ELR (cell line): Measurements from ENCODE around the gene ASTL.
"Not testable (repeated sequence)": the region's sequence is repeated elsewhere in the genome, so short reads cannot be mapped to it uniquely, and the experiment has no call there.

ENCODE experiments used
- DNase-seq: peaks from one replicate; pipeline ENCODE4 v3.0.0-alpha.2; 2015; ENCODE audit warnings: low read depth

The ASTL gene

GRCh38 chr2:96098900-96099590 lies 39.3 kb downstream of the ASTL start:
- no peak for DNase-seq

GRCh38 chr2:96097951-96098823 lies 40.1 kb downstream of the ASTL start:
- no peak for DNase-seq

DNA sequence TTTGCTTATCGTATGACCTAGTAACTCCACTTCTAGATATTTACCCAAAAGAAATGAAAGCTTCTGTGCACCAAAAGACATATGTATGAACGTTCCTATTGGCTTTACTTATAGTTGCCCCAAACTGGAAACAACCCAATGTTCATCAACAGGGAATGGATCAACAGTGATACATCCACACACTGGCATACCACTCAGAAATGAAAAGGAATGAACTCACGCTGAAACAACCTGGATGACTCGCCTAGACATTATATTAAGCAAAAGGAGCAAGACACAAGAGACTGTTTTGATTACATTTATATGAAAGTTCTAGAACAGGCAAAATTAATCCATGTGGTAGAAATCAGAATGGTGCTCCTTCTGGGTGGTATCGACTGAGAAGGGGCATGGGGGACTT lies 40.9 kb downstream of the ASTL start:
- DNase-seq: peak; percentile 23

GRCh38 chr2:96095116-96095636 lies 43.1 kb downstream of the ASTL start:
- DNase-seq: no peak

- DNase-seq: no peak
Measured at GRCh38 chr2:96093528-96093927, 44.8 kb downstream of the ASTL start.

DNA sequence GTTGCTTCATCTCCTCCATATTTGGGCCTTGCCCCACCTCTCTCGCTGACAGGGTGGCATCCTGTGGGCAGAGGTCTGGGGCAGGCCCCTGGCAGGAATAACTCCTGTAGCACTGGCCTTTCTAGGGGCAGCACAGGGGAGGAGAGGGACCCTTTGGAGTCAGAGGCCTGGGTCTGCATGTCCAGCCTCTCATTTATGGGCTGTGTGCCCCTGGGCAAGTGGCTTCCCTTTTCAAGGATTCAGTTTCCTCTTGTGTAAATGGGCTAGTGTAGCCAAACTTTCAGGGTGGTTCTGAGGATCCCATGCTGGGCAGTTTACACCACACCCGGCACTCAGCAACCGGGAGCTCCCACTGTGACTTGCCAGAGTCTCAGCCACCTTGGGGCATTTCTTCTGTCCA lies 45.4 kb downstream of the ASTL start:
- no peak for DNase-seq

DNA sequence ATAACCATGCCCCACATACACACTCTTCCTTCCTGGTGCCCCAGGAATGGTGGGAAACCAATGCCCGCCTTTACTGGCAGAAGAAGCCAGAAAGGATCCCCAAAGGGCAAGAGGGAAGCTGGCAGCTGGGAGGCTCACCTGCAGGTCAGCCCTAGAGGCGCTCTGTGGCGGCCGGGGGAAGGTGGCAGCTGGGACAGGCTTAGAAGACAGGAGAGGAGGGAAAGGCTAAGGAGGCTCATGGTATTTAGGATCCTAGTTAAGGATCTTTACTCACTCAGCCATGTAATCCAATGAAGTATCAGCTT lies 45.8 kb downstream of the ASTL start:
- no peak for DNase-seq

- DNase-seq: no peak
Measured at GRCh38 chr2:96091711-96092572, 46.4 kb downstream of the ASTL start.

DNA sequence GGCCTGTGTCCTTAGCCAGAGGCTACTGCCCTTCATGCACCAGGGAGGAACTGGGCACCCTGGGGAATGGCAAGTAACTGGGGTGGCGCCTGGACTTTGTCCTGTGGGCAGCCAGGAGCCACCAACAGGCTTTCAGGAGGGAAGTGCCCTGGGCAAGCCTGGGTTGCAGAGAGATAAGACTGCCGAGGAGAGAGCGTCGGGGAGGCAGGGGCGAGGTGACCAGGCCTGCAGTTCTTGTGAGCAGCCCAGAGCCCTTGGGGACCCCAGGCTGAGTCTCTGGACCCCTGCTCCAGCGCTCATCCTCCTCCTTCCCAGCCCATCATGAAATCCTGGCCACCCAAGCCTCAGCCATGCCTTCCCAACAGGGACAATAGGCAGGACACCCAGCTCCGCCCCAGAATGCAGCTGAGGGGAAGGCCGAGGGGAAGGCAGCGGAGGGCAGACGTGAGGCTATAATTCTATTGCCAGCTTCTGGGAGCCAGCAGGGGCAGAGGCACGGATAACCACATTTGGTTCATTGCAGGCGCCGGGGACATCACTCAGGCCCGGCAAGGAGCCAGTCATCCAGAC lies 47.1 kb downstream of the ASTL start:
- no peak for DNase-seq

DNA sequence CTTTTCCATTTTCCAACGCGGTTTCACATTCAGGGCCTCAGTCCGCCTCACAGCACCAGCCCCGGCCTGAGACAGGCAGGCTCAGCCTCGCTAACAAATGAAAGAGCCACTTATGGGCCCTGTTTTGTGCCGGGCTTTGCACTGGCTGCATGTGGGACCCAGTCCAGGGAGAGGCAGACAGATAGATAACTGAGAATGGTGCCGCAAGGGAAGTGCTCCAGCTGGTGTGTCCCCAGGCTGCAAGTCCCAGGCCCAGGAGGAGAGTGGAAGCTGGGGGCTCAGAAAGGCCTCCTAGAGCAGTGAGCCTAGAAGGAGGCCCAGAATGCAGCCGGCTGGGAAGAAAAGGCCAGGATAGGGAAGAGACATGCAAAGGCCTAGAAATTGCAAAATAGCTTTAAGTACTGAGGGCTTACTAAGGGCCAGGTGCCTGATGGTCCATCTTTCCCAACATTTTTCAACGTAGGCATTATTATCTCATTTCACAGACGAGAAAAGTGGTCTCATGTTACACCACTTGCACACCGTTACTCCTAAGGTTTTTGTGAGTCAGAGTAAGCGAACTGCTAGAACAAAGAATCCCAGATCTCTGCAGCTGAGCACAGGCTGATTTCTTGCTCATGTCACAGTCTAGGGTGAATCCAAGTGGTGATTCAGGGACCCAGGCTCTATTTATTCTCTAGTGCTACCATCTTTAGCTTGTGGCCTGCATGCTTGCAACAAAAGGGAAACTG lies 47.9 kb downstream of the ASTL start:
- DNase-seq: no peak

DNA sequence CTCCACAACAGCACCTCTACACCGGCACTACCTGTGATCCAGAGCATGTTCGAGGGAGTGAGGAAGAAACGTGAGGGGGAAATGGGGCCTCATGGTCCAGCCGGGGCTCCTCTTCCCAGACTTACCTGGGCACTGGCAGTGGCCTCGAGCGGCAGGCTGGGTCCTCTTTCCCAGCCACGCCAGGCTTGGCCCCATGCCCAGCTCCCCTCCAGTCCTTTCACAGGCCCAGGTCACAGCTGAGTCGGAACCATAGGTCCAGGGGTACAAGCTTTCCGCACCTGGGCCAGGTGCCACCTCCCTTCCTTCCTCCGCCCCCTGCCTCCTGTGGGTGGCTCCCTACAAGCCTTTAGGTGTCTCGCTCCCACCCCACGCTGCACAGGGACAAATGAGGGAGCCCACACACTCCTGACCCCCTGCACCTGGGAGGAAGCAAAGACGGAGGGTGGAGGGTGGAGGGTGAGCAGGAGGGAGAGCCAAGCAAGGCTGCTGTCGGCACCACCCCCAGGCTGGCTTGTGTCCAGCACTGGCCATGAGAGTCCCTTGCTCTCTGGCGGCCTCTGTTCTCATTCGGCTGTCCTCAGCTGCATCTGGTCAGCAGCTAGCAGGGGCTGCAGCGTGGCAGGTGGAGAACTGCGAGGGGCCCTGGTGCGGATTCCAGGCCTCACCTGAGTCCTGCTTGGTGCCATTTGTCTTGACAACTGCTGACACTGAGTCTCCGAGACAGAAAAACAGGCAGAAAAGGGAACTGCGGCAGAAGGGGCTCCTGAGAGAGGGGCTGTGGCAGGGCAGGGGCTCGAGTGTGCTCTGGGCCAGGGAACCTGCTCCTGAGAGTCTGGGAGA lies 48.7 kb downstream of the ASTL start:
- no peak for DNase-seq

- no peak for DNase-seq
Measured at GRCh38 chr2:96088340-96089335, 49.7 kb downstream of the ASTL start.

- DNase-seq: no peak
Measured at GRCh38 chr2:96087130-96087529, 51.2 kb downstream of the ASTL start.

- DNase-seq: peak; percentile 24
Measured at GRCh38 chr2:96085541-96086355, 52.6 kb downstream of the ASTL start.

DNA sequence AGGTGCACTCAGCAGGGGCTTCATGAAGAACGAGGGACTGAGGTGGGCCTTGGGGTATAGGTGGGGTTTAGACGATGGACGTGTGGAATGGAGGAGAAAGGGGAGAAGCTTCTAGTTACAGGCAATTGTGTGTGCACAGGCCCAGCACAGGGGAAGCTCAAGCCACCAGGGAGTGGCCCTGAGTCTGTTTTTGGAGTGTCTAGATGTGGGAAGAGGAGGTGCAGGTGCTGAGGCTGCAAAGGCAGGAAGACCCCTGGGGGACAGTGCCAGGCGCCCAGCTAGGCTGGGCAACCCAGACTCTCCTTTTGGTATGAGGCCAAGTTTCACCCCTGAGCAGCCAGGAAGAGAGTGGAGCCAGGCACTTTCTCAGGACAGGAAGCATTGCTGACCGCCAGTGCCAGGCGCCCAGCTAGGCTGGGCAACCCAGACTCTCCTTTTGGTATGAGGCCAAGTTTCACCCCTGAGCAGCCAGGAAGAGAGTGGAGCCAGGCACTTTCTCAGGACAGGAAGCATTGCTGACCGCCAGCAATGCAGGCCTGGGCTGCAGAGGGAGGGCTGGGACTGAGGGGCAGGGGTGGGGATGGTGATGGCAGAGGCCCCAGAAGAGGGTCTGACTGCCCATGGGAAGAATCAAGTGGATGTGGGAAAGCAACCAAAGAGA lies 53.3 kb downstream of the ASTL start:
- DNase-seq: not testable (repeated sequence)

DNA sequence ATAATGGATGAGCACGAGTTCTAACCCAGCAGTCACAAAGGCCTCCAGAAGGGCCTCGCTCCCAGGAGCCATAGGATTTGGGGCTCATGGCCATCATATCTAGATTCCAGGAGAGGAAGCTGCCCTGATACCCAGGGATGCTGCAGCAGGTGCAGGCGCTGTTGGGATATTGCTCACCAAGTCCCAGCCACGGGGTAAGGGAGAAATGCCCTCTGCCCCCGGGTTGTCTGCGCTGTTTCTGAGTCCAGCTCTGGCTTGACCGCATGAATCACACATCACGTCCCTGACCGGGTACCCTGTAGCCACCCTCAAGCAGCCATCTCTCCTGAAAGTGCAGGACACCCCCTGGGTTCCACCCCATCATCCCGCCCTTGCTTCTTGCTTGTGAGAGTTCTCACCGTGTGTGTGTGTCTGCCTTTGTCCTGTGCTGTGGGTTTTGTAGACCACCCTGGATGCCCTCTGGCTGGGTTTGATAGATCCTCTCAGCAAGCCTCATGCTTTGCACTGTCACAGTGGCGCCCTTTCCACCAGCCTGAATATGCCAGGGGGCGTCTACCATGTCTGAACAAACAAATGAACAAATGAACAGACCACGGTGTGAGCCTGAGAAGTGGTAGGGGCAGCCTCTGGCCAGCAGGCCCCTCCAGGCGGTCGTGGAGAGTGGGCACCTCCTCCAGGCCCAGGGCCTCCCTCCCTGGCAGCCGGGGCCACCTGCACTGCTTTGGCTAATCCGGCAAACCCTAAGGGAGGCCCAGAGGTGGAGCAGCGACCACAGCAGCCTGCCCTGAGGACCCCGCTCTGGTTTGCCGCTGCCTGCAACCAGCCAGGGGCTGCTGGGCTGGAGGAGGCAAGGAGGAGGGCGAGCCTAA lies 54.1 kb downstream of the ASTL start:
- no peak for DNase-seq
